OCI-LY3 (cell line): ENCODE measurements around the gene POLR2L.

Experiments
- CTCF ChIP-seq: fragments of 200-600, 300-600 bp; sonication (generic); IDR thresholded peaks from 2 replicates; pipeline ENCODE4 v1.5.1; 2014; ENCODE audit warnings: antibody characterized with exemption, low read length, low read depth
- EZH2phosphoT487 ChIP-seq: fragments of 200-600 bp; shearing (Covaris generic); IDR thresholded peaks from 2 replicates; pipeline ENCODE4 v1.6.1; 2018; ENCODE audit warnings: antibody characterized with exemption, mixed run types, low read depth

- no peak for TF ChIP-seq CTCF
- no peak for TF ChIP-seq EZH2phosphoT487
These were observed 30.5 kb upstream of the POLR2L start for GRCh38 chr11:872799-873198.
